ENCODE results near the gene CHERP. TPM values are rescaled to one million over a fixed set of nuclear protein-coding genes. Genes with fewer than 3 reads are reported as not detected.
"Not testable (repeated sequence)": the region's sequence is repeated elsewhere in the genome, so short reads cannot be mapped to it uniquely, and the experiment has no call there.

The CHERP gene
- total RNA-seq, 1 donor from 2014 or later: 70.8 TPM

- H3K27me3 Mint-ChIP-seq: no peaks in the 10 kb centered on the region
- no peak overlapping the region for H3K27ac Mint-ChIP-seq
- H3K4me1 Mint-ChIP-seq (ENCODE audit: unreplicated experiment): no peaks in the 10 kb centered on the region
- H3K4me3 Mint-ChIP-seq: no peak overlapping the region
- no peak for DNase-seq (ENCODE audit: extremely low spot score, unreplicated experiment)
- no peak for TF ChIP-seq CTCF (conservative IDR thresholded peaks at IDR 0.05)
- H3K36me3 Mint-ChIP-seq: peaks cover 3% of the 10 kb centered on the region
- H3K9me3 Mint-ChIP-seq: no peaks in the 10 kb centered on the region
Measured at GRCh38 chr19:16518061-16518460, 24.2 kb downstream of the CHERP start.

GRCh38 chr19:16516923-16517610 is 25.2 kb downstream of the CHERP start:
- Mint-ChIP-seq H3K27me3 (no peaks in the 10 kb centered on the region), H3K36me3 (peaks cover 3% of the 10 kb centered on the region), H3K4me1 (ENCODE audit: unreplicated experiment) (no peaks in the 10 kb centered on the region)

GRCh38 chr19:16516381-16516780 is 25.9 kb downstream of the CHERP start:
- H3K27me3 Mint-ChIP-seq: no peaks in the 10 kb centered on the region
- H3K9me3 Mint-ChIP-seq: no peaks in the 10 kb centered on the region
- no peak for DNase-seq (ENCODE audit: extremely low spot score, unreplicated experiment)
- no peak overlapping the region for H3K27ac Mint-ChIP-seq
- no peak for TF ChIP-seq CTCF (conservative IDR thresholded peaks at IDR 0.05)
- no peaks in the 10 kb centered on the region for H3K4me1 Mint-ChIP-seq (ENCODE audit: unreplicated experiment)
- H3K36me3 Mint-ChIP-seq: peaks cover 3% of the 10 kb centered on the region
- no peak overlapping the region for H3K4me3 Mint-ChIP-seq

More at GRCh38 chr19:16516923-16517610, 25.2 kb downstream of the CHERP start:
- H3K4me3 Mint-ChIP-seq: no peak overlapping the region
- H3K9me3 Mint-ChIP-seq: no peaks in the 10 kb centered on the region
- H3K27ac Mint-ChIP-seq: no peak overlapping the region
- DNase-seq (ENCODE audit: extremely low spot score, unreplicated experiment): no peak
- TF ChIP-seq CTCF (conservative IDR thresholded peaks at IDR 0.05): no peak

GRCh38 chr19:16514383-16515019 is 27.7 kb downstream of the CHERP start:
- Mint-ChIP-seq H3K36me3 (peaks cover 3% of the 10 kb centered on the region), H3K4me1 (ENCODE audit: unreplicated experiment) (no peaks in the 10 kb centered on the region), H3K4me3 (no peak overlapping the region), H3K27ac (no peak overlapping the region), H3K27me3 (no peaks in the 10 kb centered on the region), H3K9me3 (no peaks in the 10 kb centered on the region)
- TF ChIP-seq CTCF (conservative IDR thresholded peaks at IDR 0.05): no peak
- DNase-seq (ENCODE audit: extremely low spot score, unreplicated experiment): no peak

GRCh38 chr19:16512611-16513010 is 29.6 kb downstream of the CHERP start:
- H3K27me3 Mint-ChIP-seq: not testable (repeated sequence)

More at GRCh38 chr19:16512611-16513010, 29.6 kb downstream of the CHERP start:
- not testable (repeated sequence) for H3K4me1 Mint-ChIP-seq (ENCODE audit: unreplicated experiment); H3K36me3 Mint-ChIP-seq; DNase-seq (ENCODE audit: extremely low spot score, unreplicated experiment); H3K4me3 Mint-ChIP-seq; H3K9me3 Mint-ChIP-seq; H3K27ac Mint-ChIP-seq
